Umbilical cord (tissue), 2 donors: Measurements from ENCODE around the gene FGF5. TPM values are rescaled to one million over a fixed set of nuclear protein-coding genes. Genes with fewer than 3 reads are reported as not detected.
"Not testable (repeated sequence)": the region's sequence is repeated elsewhere in the genome, so short reads cannot be mapped to it uniquely, and the experiment has no call there.

Source experiments
- DNase-seq: peaks from one replicate; pipeline ENCODE4 v3.0.0-alpha.2; 2015; ENCODE audit warnings: low spot score
- total RNA-seq: library from RNA; depleted of rRNA; stranded (reverse); fragments of >200 nt; gene quantifications from one replicate; pipeline ENCODE4 v1.2.3, GENCODE V29; 2014; ENCODE audit warnings: low replicate concordance; ENCODE audit not compliant: insufficient read depth

FGF5 gene, protein sequence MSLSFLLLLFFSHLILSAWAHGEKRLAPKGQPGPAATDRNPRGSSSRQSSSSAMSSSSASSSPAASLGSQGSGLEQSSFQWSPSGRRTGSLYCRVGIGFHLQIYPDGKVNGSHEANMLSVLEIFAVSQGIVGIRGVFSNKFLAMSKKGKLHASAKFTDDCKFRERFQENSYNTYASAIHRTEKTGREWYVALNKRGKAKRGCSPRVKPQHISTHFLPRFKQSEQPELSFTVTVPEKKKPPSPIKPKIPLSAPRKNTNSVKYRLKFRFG
- 1.9 TPM for total RNA-seq

DNA sequence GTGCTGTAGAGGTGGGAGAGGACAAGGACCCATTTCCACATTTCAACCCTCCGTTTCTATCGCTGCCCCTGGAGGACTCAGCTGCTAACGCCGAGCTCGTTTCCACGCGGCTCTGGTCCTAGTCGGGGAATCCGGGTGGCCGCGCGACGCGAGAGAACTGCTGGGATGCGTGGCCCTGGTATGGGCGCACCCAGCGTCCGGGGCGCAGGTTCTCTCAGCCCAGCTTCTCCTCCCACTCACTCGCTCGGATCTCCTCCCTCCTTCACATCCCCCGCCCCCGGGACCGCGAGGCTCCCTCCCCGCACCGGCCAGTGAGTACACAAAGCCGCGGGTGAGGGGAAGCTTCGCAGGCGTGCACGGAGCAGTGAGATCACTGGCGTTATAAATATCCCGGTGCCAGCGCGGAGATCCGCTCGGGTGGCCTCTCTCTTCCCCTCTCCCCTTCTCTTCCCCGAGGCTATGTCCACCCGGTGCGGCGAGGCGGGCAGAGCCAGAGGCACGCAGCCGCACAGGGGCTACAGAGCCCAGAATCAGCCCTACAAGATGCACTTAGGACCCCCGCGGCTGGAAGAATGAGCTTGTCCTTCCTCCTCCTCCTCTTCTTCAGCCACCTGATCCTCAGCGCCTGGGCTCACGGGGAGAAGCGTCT, at the start of gene FGF5:
TSS of gene FGF5 (plus strand) at position 412 of the 649 bp plus-strand sequence. CDS start at position 573, 161 bp downstream.
- peak; percentile 42 for DNase-seq

- no peak for DNase-seq
These were observed 47.0 kb upstream of the FGF5 start for GRCh38 chr4:80219301-80220025.

- DNase-seq: no peak
These were observed 45.8 kb upstream of the FGF5 start for GRCh38 chr4:80220711-80221110.

GRCh38 chr4:80221161-80221560, 45.3 kb upstream of the FGF5 start:
- no peak for DNase-seq

DNA sequence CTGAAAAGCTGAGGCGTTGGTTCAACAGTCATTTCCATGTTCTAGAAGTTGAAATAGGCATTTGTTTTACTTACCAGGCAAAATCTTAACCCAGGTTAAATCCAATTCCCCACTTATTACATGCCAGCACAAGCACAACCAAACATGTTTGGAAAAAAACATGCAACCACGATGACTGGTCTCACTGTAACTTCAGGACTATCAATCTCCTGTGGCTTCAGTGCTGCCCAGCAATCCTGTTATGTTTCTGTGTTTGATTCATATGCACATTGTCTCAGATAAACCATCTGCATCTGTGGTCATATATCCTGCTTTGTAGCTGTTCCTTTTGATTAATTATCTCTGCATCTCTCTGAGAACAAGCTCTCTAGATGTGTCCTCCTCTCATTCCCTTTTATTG, 40.9 kb upstream of the FGF5 start:
- no peak for DNase-seq

DNA sequence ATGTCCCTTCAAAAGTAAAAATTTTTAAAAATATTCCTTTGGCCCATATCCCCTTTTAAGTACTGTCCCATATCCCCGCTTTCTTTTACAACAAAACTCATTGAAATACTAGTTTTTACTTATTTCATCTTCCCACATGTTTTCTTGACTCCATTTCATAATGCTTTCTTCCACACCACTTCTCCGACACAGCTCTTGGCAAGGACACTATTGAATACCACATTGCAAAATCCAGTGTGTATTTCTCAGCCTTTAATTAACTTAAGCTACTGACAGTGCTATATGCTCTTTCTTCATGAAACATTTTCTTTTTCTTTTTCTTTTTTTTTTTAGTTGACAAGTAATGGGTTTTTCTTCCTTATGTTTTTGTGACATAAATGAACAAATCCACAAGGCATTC, 40.4 kb upstream of the FGF5 start:
- no peak for DNase-seq

- no peak for DNase-seq
These were observed 38.0 kb upstream of the FGF5 start for GRCh38 chr4:80228460-80228859.

- no peak for DNase-seq
These were observed 37.3 kb upstream of the FGF5 start for GRCh38 chr4:80229128-80229527.

GRCh38 chr4:80229590-80229989, 36.9 kb upstream of the FGF5 start:
- DNase-seq: no peak

GRCh38 chr4:80231180-80231579, 35.3 kb upstream of the FGF5 start:
- DNase-seq: no peak

DNA sequence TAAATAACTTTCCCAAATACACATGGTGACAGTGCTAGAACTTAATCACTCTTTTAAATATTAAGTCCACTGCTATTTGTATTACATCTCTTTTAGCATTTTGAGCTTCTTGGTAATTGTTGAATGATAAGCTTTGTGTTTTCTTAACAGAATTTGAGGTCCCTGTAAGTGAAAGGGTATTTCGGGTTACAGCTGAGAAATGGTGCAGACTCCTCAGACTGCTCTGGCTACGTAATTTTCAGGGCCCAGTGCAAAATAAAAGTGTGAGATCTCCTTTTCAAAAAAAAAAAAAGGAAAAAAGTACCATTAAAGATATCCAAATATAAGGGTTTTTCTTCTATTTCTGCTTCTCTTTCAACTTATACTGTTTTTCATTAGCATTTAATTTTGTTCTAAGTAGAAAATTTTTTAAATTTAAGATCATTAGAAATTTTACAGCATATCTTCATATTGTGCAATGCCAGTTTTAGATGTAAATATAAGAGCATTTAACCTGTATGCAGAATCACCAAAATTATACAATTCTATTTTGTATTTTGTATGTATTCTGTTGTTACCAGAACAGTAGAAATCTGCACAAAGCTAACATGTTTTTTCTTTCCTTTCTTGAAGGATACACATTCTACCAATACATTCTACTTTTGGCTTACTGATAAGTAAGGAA, 33.6 kb upstream of the FGF5 start:
- no peak for DNase-seq

GRCh38 chr4:80233390-80233789, 33.1 kb upstream of the FGF5 start:
- DNase-seq: no peak

- DNase-seq: no peak
These were observed 31.0 kb upstream of the FGF5 start for GRCh38 chr4:80235451-80235850.

DNA sequence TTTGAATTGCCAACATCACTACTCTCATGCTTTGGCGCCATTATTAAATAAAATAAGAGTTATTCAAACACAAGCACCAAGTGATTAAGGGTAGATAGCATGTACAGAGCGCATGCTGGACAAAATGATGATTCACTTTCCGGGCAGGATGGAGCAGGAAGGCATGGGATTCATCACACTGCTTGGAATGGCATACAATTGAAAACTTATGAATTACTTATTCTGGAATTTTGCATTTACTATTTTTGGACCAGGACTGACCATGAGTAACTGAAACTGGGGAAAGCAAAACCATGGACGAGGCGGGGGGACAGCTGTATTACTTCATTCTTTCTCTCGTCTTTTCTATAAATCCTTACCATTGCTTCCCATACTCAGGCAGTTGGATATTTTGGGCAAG, 28.5 kb upstream of the FGF5 start:
- no peak for DNase-seq

- no peak for DNase-seq
These were observed 26.8 kb upstream of the FGF5 start for GRCh38 chr4:80239480-80240150.

DNA sequence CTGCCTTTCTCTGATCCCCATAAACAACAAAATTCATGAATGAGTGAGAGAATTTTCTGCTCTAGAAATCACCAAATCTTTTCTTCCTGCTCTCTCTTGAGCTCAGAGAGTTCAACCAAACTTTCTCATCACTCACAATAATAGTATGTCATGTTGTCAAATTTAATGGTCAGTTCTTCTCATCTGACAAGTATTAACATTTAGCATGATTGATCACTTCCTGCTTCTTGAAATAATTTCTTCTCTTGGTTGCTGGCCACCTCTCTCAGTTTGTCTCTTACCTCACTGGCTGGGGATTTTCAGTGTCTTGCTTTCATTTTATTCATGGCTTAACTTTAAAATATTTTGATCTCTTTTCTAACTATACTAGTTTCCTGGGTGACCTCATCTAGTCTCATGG, 25.5 kb upstream of the FGF5 start:
- DNase-seq: no peak

DNA sequence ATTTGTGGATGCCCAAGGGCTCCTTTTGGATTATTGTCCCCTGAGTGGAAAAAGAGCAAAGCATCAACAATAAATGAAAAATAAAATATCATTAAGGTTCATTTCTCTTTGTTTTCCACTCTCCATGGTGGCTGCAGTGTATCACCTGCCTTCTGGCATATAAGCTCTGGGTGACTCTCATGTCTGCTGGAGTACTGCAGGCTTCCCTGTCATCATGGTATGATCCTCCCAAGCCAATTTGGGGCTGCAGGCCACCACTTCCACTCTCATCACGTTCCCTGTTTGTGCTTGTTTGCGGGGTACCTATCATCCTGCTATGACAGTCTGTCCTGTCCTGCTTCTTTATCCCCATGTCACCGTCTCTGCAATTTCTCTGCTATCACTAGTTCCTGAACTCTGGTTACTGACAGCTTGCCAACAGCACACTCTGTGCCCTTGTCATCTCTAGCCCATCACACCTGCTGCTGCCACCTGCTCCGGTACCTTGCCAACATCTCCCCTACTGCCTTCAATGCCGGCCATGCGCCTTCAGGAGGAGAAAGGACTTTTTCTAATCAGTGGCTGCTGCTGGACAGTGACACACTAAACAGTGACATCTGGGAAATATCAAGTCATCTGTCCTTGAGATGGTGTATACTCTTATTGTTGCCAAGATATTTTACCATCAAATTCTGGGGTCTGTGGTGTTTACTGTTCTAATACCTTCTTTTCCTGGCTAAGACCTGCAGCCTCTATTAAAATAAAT, 23.0 kb upstream of the FGF5 start:
- no peak for DNase-seq

- not testable (repeated sequence) for DNase-seq
These were observed 19.0 kb upstream of the FGF5 start for GRCh38 chr4:80247484-80247883.

- no peak for DNase-seq
These were observed 17.3 kb upstream of the FGF5 start for GRCh38 chr4:80249144-80249543.

- DNase-seq: no peak
These were observed 14.0 kb upstream of the FGF5 start for GRCh38 chr4:80252427-80252826.

GRCh38 chr4:80252953-80253352, 13.5 kb upstream of the FGF5 start:
- no peak for DNase-seq
